Measurements from ENCODE around the gene HSD11B2. TPM values are rescaled to one million over a fixed set of nuclear protein-coding genes. Genes with fewer than 3 reads are reported as not detected.

HSD11B2 gene
- total RNA-seq, 1 donor from 2014 or later = 2.4 TPM

DNA sequence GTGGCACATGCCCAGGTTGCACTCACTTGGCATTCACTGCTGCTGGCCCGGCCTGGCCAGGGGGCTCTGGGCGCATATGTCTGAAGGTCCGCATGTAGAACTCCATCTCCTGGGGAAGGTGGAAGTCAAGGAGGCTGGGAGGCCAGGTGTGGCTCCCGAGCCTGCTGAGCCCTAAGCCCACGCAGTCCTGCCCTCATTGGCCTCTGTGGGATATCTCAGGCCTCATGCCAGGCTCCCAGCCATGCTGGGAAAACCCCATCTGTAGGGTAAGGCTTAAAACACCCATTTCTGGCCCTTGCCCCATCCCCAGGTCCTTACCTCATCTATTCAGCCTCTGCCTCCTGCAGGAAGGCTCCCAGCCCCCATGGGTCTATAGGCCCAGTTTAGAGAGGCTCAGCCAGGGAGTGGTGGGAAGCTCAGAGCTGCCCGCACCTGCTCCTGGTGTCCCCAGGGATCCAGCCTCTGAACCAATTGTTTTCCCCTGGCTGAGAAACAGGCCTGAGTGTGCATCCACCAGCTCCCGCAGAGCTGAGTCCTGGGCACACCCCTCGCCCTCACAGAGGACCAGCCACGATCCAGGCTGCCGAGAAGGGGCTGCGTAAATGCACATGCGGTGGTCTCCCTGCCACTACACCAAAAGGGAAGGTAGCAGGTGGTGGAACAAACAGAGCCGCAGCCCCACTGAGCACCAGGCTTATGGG is 35.3 kb upstream of the HSD11B2 start:
- Histone ChIP-seq H3K36me3 (no peaks in the 10 kb centered on the region), H3K4me1 (peaks cover 15 to 31% of the 10 kb centered on the region in 2 donors), H3K27ac (no peak overlapping the region), H3K27me3 (peaks cover 15% of the 10 kb centered on the region), H3K4me3 (no peak overlapping the region), H3K9me3 (no peaks in the 10 kb centered on the region)
- intact Hi-C loops (cut with DNase I) = loop anchor here (10.0 kb wide), 1 partner anchor 111 kb away; no protein-coding TSS in a partner anchor
- DNase-seq (ENCODE audit: low spot score in 2 of 2) = no peak
- no peak for TF ChIP-seq CTCF (IDR thresholded peaks at IDR 0.05)

GRCh38 chr16:67396159-67397035 is 34.5 kb upstream of the HSD11B2 start:
- intact Hi-C loops (cut with DNase I) = loop anchor here (10.0 kb wide), 1 partner anchor 112 kb away; no protein-coding TSS in a partner anchor
- Histone ChIP-seq H3K36me3 (no peaks in the 10 kb centered on the region), H3K9me3 (no peaks in the 10 kb centered on the region), H3K27ac (peak overlapping the region; percentile 31 to 46), H3K27me3 (peaks cover 15% of the 10 kb centered on the region), H3K4me1 (peaks cover 15 to 31% of the 10 kb centered on the region in 2 donors), H3K4me3 (no peak overlapping the region)
- TF ChIP-seq CTCF (IDR thresholded peaks at IDR 0.05) = no peak
- DNase-seq (ENCODE audit: low spot score in 2 of 2) = peak in 1 of 2 donors; percentile 82

DNA sequence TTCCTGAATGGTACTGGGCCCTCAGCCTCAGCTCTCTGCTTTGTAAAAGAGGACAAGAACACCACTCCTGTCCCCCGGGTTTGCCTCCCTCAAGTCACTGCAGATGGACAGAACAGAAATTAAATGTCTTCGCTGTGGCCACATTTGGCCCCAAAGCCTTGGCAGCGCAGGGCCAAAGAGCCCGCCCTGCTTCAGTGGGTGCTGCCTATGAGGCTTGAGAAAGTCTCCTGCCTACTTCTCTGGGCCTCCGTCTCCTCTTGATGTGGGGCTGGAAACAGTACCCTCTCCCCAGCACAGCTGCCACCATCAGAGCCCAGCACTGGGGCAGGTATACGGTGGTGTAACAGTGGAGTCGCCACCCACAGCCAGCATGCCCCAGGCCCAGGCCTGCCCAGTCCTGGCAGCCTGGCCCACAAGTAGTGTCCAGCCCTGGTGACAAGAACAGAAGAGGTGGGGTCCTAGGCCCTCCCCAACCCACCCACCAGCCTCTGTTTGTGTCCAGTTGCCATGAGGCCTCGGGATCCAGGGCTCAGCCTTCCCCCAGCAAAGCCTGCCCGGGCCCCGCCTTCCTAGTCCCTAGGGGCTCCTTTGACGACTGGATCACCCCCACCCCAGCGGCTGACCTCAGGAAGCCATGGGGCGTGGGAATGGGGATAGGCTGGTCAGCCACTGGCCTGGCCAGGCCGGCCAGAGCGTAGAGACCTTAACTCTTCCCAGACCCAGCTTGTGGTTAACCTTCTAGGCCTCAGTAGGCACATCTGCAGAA is 33.7 kb upstream of the HSD11B2 start:
- DNase-seq (ENCODE audit: low spot score in 2 of 2) = no peak
- H3K27ac ChIP-seq = peak overlapping the region; percentile 31 to 46
- no peak overlapping the region for H3K4me3 ChIP-seq
- no peaks in the 10 kb centered on the region for H3K36me3 ChIP-seq
- H3K4me1 ChIP-seq = peaks cover 15 to 31% of the 10 kb centered on the region in 2 donors
- TF ChIP-seq CTCF (IDR thresholded peaks at IDR 0.05) = no peak
- no peaks in the 10 kb centered on the region for H3K9me3 ChIP-seq
- intact Hi-C loops (cut with DNase I) = loop anchor here (10.0 kb wide), 1 partner anchor 112 kb away; no protein-coding TSS in a partner anchor
- peaks cover 15% of the 10 kb centered on the region for H3K27me3 ChIP-seq

GRCh38 chr16:67397812-67398545 is 32.9 kb upstream of the HSD11B2 start:
- H3K4me1 ChIP-seq = peaks cover 14 to 28% of the 10 kb centered on the region in 2 donors

More at GRCh38 chr16:67397812-67398545, 32.9 kb upstream of the HSD11B2 start:
- no peaks in the 10 kb centered on the region for H3K36me3 ChIP-seq
- TF ChIP-seq CTCF (IDR thresholded peaks at IDR 0.05) = no peak
- DNase-seq (ENCODE audit: low spot score in 2 of 2) = no peak
- no peak overlapping the region for H3K27ac ChIP-seq
- no peaks in the 10 kb centered on the region for H3K9me3 ChIP-seq
- H3K4me3 ChIP-seq = no peak overlapping the region
- peaks cover 14% of the 10 kb centered on the region for H3K27me3 ChIP-seq
- intact Hi-C loops (cut with DNase I) = loop anchor here (10.0 kb wide), 1 partner anchor 113 kb away; no protein-coding TSS in a partner anchor

All from ascending aorta (tissue), 2 donors.